ENCODE measurements around the gene HERPUD2.

The HERPUD2 gene

GRCh38 chr7:35694784-35695472 lies at the start of gene HERPUD2:
HERPUD2 (minus strand) TSS chr7:35695135; CDS start chr7:35694330, 805 bp downstream.
- H3K79me2 ChIP-seq (ENCODE audit: control insufficient read depth, insufficient read depth, low read length, unreplicated experiment), result peaks cover 49% of the 10 kb centered on the region
- peaks cover 35% of the 10 kb centered on the region for H3K4me1 ChIP-seq (ENCODE audit: control insufficient read depth, insufficient read depth, low read length, unreplicated experiment)
- H3K27ac ChIP-seq (ENCODE audit: low read depth, low read length), result peak within 1 kb of the TSS; percentile 78
- no peaks in the 10 kb centered on the region for H3K27me3 ChIP-seq (ENCODE audit: insufficient read depth, low read length)
- peak within 1 kb of the TSS; percentile 83 for H2AFZ ChIP-seq (ENCODE audit: low read length, unreplicated experiment)
- H3K36me3 ChIP-seq (ENCODE audit: insufficient read depth, low read length), result peaks cover 8% of the 10 kb centered on the region; the same call in 1 of the 2 replicates
- H3K4me3 ChIP-seq (ENCODE audit: low read depth, low read length), result peak within 1 kb of the TSS; percentile 90

GRCh38 chr7:35738889-35739288 lies 44.0 kb upstream of the HERPUD2 start:
- Histone ChIP-seq H3K79me2 (ENCODE audit: control insufficient read depth, insufficient read depth, low read length, unreplicated experiment) (no peaks in the 10 kb centered on the region), H3K4me3 (ENCODE audit: low read depth, low read length) (no peak overlapping the region), H3K27ac (ENCODE audit: low read depth, low read length) (no peak overlapping the region), H3K4me1 (ENCODE audit: control insufficient read depth, insufficient read depth, low read length, unreplicated experiment) (no peaks in the 10 kb centered on the region), H2AFZ (ENCODE audit: low read length, unreplicated experiment) (no peak overlapping the region), H3K27me3 (ENCODE audit: insufficient read depth, low read length) (no peaks in the 10 kb centered on the region), H3K36me3 (ENCODE audit: insufficient read depth, low read length) (no peaks in the 10 kb centered on the region)

DNA sequence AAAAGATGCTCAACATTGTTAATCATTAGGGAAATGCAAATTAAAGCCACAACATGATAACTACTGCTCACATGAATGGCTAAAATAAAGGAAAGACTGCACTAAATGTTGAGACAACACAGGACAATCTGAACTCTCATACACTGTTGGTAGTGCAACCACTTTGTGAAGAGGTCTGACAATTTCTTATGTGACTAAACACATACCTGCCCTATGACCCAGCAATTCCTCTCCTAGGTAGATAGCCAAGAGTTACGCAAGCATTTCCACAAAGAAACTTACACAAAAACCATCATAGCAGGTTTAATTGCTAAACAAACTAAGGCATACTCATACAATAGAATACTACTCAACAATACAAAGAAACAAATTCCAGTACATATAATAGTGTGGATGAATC lies 41.8 kb upstream of the HERPUD2 start:
- Histone ChIP-seq H3K4me3 (ENCODE audit: low read depth, low read length) (no peak overlapping the region), H2AFZ (ENCODE audit: low read length, unreplicated experiment) (no peak overlapping the region), H3K79me2 (ENCODE audit: control insufficient read depth, insufficient read depth, low read length, unreplicated experiment) (no peaks in the 10 kb centered on the region), H3K27me3 (ENCODE audit: insufficient read depth, low read length) (no peaks in the 10 kb centered on the region), H3K27ac (ENCODE audit: low read depth, low read length) (no peak overlapping the region), H3K36me3 (ENCODE audit: insufficient read depth, low read length) (no peaks in the 10 kb centered on the region), H3K4me1 (ENCODE audit: control insufficient read depth, insufficient read depth, low read length, unreplicated experiment) (no peaks in the 10 kb centered on the region)

GRCh38 chr7:35735396-35735795 lies 40.5 kb upstream of the HERPUD2 start:
- Histone ChIP-seq H3K27ac (ENCODE audit: low read depth, low read length) (no peak overlapping the region), H3K27me3 (ENCODE audit: insufficient read depth, low read length) (no peaks in the 10 kb centered on the region), H3K4me3 (ENCODE audit: low read depth, low read length) (no peak overlapping the region), H3K4me1 (ENCODE audit: control insufficient read depth, insufficient read depth, low read length, unreplicated experiment) (no peaks in the 10 kb centered on the region), H2AFZ (ENCODE audit: low read length, unreplicated experiment) (no peak overlapping the region), H3K79me2 (ENCODE audit: control insufficient read depth, insufficient read depth, low read length, unreplicated experiment) (no peaks in the 10 kb centered on the region), H3K36me3 (ENCODE audit: insufficient read depth, low read length) (no peaks in the 10 kb centered on the region)

GRCh38 chr7:35734001-35734483 lies 39.1 kb upstream of the HERPUD2 start:
- H3K79me2 ChIP-seq (ENCODE audit: control insufficient read depth, insufficient read depth, low read length, unreplicated experiment), result no peaks in the 10 kb centered on the region
- H3K4me1 ChIP-seq (ENCODE audit: control insufficient read depth, insufficient read depth, low read length, unreplicated experiment), result no peaks in the 10 kb centered on the region
- no peaks in the 10 kb centered on the region for H3K36me3 ChIP-seq (ENCODE audit: insufficient read depth, low read length)
- H2AFZ ChIP-seq (ENCODE audit: low read length, unreplicated experiment), result peak overlapping the region; percentile 34
- H3K27me3 ChIP-seq (ENCODE audit: insufficient read depth, low read length), result no peaks in the 10 kb centered on the region
- no peak overlapping the region for H3K27ac ChIP-seq (ENCODE audit: low read depth, low read length)
- no peak overlapping the region for H3K4me3 ChIP-seq (ENCODE audit: low read depth, low read length)

DNA sequence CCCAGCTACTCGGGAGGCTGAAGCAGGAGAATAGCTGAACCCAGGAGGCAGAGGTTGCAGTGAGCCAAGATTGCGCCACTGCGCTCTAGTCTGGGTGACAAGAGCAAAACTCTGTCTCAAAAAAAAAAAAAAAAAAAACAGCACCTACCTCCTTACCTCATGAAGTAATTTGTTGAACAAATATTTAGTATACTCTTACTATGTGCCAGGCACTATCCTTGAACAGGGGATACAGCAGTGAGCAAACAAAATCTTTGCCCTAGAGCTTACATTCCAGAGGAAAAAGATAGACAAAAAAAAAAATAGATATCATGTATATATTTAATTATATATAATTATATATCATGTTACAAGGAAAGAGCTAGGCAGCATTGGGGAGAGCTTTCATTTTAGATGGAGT lies 36.4 kb upstream of the HERPUD2 start:
- no peaks in the 10 kb centered on the region for H3K27me3 ChIP-seq (ENCODE audit: insufficient read depth, low read length)
- no peak overlapping the region for H2AFZ ChIP-seq (ENCODE audit: low read length, unreplicated experiment)
- H3K79me2 ChIP-seq (ENCODE audit: control insufficient read depth, insufficient read depth, low read length, unreplicated experiment), result no peaks in the 10 kb centered on the region
- H3K27ac ChIP-seq (ENCODE audit: low read depth, low read length), result no peak overlapping the region
- no peaks in the 10 kb centered on the region for H3K36me3 ChIP-seq (ENCODE audit: insufficient read depth, low read length)
- no peak overlapping the region for H3K4me3 ChIP-seq (ENCODE audit: low read depth, low read length)
- no peaks in the 10 kb centered on the region for H3K4me1 ChIP-seq (ENCODE audit: control insufficient read depth, insufficient read depth, low read length, unreplicated experiment)

DNA sequence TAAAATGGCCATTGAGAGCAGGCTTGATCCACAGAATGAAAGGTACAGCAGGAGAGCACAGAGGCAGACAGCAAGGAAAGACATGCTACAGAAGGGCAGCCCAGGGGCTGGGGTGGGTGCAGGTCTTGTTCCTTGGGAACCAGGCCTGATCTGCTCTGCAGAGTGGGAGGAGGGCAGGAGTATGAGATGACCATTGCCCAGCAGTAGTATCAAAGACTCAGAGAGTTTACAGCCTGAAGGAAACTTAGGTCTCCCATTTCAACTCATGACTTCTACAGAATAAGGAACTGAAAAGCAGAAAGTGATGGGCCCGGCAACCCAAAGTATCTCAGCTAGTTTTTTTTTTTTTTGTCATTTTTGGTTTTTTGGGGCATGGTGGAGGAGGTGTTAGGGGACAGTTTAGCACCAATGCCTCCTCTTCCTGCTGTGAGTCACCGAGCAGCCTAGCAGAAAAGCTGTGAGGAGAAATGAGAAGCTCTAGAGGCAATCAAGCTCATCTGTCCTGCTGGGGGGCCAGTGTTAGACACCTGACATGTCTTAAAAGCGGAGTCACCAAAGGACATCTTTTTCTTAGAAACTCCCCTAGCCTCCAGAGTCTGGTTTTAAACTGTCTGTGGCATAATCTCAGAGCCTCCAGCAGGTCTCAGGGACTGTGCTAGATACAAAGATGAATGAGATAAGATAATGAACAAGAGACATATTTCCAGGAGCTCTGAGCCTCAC lies 34.3 kb upstream of the HERPUD2 start:
- no peak overlapping the region for H3K27ac ChIP-seq (ENCODE audit: low read depth, low read length)
- peaks cover 4% of the 10 kb centered on the region for H3K4me1 ChIP-seq (ENCODE audit: control insufficient read depth, insufficient read depth, low read length, unreplicated experiment)
- H3K27me3 ChIP-seq (ENCODE audit: insufficient read depth, low read length), result no peaks in the 10 kb centered on the region
- no peak overlapping the region for H3K4me3 ChIP-seq (ENCODE audit: low read depth, low read length)
- no peaks in the 10 kb centered on the region for H3K36me3 ChIP-seq (ENCODE audit: insufficient read depth, low read length)
- H2AFZ ChIP-seq (ENCODE audit: low read length, unreplicated experiment), result no peak overlapping the region
- H3K79me2 ChIP-seq (ENCODE audit: control insufficient read depth, insufficient read depth, low read length, unreplicated experiment), result no peaks in the 10 kb centered on the region

- Histone ChIP-seq H2AFZ (ENCODE audit: low read length, unreplicated experiment) (no peak overlapping the region), H3K4me1 (ENCODE audit: control insufficient read depth, insufficient read depth, low read length, unreplicated experiment) (peaks cover 5% of the 10 kb centered on the region), H3K4me3 (ENCODE audit: low read depth, low read length) (no peak overlapping the region), H3K36me3 (ENCODE audit: insufficient read depth, low read length) (no peaks in the 10 kb centered on the region), H3K79me2 (ENCODE audit: control insufficient read depth, insufficient read depth, low read length, unreplicated experiment) (no peaks in the 10 kb centered on the region), H3K27me3 (ENCODE audit: insufficient read depth, low read length) (no peaks in the 10 kb centered on the region), H3K27ac (ENCODE audit: low read depth, low read length) (no peak overlapping the region)
These were observed 33.6 kb upstream of the HERPUD2 start for GRCh38 chr7:35728412-35729060.

DNA sequence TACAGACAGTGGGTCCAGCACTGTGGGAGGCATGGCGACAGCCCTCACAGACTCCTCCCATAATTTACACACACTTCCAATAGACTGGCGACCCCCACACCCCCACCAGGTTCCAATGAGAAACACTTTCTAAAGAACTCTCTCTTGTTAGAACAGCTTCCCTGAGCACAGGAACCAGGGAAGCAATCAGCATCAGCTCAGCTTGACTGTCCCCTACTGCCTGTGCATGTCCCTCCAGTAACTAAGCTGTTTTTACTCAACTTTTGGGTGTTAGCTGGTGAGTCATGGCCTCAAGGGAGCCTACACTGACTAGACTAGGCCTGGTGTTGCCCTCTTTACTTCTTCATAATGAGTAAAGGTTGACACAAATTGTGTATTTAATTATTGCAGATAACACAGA lies 32.6 kb upstream of the HERPUD2 start:
- H3K36me3 ChIP-seq (ENCODE audit: insufficient read depth, low read length), result no peaks in the 10 kb centered on the region
- H3K79me2 ChIP-seq (ENCODE audit: control insufficient read depth, insufficient read depth, low read length, unreplicated experiment), result no peaks in the 10 kb centered on the region
- H2AFZ ChIP-seq (ENCODE audit: low read length, unreplicated experiment), result no peak overlapping the region
- H3K27me3 ChIP-seq (ENCODE audit: insufficient read depth, low read length), result no peaks in the 10 kb centered on the region
- peaks cover 5% of the 10 kb centered on the region for H3K4me1 ChIP-seq (ENCODE audit: control insufficient read depth, insufficient read depth, low read length, unreplicated experiment)
- H3K4me3 ChIP-seq (ENCODE audit: low read depth, low read length), result no peak overlapping the region
- no peak overlapping the region for H3K27ac ChIP-seq (ENCODE audit: low read depth, low read length)

DNA sequence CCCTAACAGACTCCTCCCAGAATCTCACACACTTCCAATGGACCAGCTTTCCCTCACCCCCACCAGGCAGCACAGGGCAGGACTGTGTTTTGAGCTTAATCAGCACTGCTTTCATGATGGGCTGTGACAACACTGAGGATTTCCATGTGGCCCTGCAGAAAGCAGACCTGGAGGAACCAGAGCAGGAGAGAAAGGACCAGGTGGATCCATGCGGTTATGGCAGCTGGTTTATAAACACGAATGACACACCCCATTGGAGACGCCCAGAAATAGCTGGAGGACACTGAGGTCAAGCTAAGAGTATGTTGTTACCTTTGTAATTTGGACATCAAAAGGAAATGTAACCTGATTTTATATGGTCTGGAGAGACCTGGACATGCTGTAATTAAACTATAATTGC lies 31.7 kb upstream of the HERPUD2 start:
- Histone ChIP-seq H3K27ac (ENCODE audit: low read depth, low read length) (no peak overlapping the region), H2AFZ (ENCODE audit: low read length, unreplicated experiment) (no peak overlapping the region), H3K27me3 (ENCODE audit: insufficient read depth, low read length) (no peaks in the 10 kb centered on the region), H3K4me1 (ENCODE audit: control insufficient read depth, insufficient read depth, low read length, unreplicated experiment) (peaks cover 5% of the 10 kb centered on the region), H3K4me3 (ENCODE audit: low read depth, low read length) (no peak overlapping the region), H3K79me2 (ENCODE audit: control insufficient read depth, insufficient read depth, low read length, unreplicated experiment) (no peaks in the 10 kb centered on the region), H3K36me3 (ENCODE audit: insufficient read depth, low read length) (no peaks in the 10 kb centered on the region)

Measured in ACC112 (cell line).